GM18498 (cell line): ENCODE results near the gene JDP2.
A peak's percentile ranks its signal among the peaks of the same experiment; 100 is the strongest.

Experiments used
- ATAC-seq: cut with Tn5 transposase; IDR thresholded peaks from one replicate; pipeline ENCODE4 v1.9.1; 2021; ENCODE audit warnings: mild to moderate bottlenecking, moderate library complexity; ENCODE audit not compliant: unreplicated experiment

JDP2 gene

DNA sequence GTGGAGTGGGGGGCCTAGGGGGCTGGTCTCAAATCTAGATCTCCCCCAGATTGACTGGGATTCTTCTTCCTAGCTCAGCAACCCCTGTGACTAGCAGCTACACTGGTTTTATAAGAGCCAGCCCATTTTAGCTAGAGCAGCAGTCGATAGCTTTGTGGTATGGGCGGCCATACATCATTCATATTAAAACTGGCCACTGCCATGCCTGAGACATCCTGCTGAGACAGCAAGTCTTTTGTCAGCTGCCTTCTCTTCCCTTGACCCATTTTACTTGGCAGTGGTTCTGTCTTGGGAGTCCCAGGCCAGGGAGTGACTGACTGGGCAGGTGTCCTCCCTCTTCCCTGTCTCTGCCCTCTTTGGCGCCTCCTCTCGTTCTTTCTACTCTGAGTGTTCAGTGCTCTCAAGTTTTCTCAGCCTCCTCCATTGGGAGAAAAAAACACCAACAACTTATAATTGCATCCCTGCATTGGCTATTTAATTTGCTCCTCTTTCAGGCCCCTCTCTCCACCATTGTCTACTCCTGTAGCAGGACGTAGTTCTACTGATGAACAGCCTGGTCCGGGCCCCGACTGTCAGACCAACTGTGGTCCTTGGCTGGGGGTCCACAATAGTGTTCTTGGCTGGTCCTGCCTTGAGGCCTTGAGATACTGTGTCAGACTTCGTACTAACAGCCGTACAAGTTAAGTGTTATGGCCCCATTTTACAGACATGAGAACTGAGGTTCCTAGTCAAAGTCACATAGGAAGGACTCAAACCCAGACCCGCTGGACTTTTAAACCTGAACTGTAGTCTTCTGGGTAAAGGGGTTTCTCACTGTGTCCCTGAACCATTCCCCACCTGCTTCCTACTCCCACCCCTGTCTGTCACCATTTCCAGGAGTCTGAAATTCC is 18.3 kb upstream of the JDP2 start:
- no peak for ATAC-seq

DNA sequence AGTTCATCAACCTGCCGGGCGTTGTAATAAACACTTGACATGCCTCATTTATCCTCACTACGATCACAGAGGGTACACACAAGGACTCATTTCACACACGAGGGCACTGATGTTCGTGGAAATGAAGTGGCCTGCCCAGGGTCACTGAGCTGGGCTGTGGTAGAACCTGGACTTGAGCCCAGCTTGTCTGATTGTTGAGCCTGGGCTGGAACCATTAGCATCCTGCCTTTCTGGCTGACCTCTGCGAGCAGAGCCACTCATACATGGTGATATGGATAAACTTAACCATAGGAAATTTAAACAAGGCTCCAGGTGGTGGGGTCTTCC is 16.6 kb upstream of the JDP2 start:
- ATAC-seq = no peak

DNA sequence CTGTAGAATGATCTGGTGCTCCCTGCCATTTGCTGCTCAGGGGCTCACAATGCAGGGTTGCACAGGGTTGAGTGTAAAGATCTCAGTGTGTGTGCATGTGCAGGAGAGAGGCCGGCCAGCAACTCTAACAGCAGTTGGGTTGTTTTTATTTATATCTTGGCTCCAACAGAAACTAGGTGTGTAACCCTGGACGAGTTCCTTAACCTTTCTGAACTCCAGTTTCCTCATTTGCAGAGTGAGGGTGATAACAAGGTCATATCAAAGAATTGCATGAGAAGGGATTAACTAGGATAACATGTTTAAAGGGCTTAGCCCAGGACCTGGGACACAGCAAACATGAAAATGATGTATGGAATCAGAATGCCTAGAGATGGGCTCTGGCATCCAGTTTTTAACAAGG is 14.8 kb upstream of the JDP2 start:
- no peak for ATAC-seq

DNA sequence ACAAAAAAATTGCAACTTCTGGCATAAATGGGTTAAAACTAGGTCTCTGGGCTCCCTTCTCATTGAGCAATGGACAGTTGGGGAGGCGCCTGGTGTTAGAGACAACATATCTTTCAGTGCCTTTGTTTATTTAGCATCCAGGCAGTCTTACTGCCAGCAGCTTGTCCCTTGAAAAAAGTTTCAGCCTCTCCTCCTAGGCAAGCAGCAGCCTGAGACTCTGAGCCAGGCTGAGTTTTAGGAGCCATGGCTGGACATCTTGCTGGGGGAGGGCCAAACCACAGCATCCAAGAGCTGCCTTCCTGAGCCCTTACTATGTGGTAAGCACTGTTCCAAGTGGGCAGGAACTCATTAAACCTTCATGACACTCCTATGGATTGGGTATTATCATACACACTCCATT is 10.1 kb upstream of the JDP2 start:
- no peak for ATAC-seq

DNA sequence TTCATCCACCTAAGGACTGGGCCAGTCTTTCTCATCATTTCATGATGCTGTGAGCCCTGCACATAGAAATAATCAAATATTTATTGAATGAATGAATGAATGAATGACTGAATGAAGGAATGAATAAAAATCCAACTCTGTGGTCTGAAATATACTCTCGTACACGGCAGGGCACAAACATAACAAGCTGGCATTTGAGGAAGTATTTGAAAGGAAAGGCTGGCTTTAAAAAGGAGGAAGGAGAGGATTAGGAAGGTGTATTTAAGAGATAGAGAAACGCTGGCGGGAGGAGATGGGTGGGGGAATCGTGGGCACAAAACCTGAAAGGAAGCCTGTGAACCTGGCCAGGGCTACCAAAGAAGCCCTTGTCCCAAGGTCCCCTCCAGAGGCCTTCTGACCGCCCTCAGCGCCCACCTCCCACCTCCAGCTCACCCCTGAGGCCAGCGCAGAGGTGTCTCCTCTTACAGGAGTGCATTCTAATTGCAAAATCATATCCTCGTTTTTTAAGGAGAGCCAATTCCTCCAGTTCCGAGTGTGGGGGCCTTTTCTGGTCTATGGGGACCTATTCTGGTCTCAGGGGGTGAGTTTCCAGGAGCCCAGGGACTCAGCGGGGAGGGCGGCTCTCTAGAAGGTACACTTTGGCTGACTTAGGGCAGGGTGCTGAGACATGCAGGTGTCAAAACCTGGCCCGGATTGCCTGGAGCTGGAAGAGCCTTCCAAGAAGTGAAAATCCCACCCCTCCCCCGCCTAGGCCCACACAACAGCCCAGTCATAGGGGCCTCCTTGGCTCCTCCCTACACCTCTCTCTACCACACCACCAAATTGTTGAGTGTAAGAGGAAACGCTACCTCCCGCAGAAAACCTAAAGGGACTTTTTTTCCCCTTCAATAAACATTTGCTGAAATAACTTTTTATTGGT is 8.7 kb upstream of the JDP2 start:
- no peak for ATAC-seq

DNA sequence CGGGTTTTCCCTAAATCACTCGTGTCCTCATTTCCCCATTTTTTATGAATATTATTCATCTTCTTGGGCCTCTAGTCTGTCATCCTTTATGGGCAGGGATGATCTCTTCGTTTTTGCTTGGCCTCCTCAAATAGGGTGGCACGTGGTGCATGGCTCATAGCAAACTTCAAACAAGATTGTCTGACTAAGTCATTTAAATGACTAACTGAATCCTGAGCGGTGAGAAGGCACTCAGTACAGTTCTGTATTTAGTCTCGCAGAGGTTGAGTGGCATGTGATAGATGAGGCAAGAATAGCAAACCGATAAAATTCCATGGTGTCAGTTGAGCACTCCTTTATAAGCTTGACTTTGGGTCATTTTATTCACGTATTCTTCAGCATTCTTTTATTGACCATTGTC is 5.7 kb upstream of the JDP2 start:
- ATAC-seq = no peak

DNA sequence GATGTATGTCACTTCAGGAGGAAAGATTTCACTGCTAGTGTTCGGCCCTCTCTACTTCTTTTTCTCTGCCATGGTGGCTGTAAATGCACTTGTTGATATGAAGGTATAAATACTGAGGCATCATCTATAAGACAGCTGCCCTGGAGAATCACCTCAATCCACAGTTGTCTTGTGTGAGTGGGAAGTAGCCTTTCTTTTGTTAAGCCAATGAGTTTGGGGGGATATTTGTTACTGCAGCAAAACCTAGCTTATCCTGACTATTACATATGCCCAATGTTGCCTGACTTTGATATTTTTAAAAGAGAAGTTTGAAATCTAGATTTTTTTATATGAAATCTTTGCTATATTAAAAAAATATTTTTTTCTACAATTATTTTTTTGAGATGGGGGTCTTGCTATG is 3.3 kb upstream of the JDP2 start:
- no peak for ATAC-seq

DNA sequence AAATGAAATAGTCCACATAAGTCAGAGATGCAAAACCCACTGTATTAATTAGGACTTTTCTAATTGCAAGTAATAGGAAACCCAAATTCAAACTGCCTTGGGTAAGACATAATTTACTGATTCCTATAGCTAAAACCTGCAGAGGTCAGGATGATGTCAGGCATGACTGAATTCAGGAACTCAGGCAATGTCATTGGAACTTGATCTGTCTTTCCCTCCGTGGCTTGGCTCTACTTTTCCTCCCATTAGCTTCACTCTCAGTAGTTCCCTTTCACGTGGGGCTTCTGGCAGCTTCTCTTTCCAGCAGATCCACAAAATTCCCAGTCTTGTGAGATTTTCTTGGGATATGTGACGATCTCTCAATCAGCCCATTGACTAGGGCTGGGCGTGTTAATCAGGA is 2.4 kb upstream of the JDP2 start:
- no peak for ATAC-seq

DNA sequence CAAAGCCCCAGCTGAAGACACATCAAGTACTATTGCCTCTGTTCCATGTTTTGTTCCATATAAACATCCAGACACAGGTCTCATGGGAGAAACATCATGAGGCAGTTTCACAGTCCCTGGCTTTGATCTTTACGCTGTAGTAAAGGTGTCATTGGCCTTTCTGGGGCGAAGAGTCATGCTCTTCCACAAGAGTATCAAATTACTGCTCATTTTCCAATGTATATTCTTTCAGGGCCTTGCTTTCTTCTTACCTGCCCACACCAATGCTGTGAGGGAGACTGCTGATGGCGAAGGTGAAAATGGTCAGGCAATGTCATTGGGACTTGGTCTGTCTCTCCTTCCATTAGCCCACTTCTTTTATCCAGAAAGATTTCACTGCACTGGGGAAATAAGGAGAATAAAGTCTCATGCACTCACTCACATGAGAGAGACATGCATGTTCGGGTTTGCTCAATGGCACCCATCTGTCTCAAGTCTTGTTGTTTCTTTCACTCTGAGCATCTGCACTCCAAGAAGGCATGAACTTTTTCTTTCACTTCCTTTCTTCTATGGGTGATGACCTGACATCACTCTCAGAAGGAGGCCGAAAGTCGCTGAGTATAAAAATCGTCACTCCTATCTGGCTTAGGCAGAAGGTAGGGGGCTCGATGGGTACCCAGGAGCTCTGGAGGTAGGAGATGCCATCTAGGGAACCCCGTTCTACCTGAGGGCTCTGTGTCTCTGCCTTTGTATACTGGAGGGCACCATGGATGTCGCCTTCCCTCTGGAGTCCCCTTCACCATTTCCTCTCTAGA is 1.3 kb upstream of the JDP2 start:
- ATAC-seq = peak; percentile 56

DNA sequence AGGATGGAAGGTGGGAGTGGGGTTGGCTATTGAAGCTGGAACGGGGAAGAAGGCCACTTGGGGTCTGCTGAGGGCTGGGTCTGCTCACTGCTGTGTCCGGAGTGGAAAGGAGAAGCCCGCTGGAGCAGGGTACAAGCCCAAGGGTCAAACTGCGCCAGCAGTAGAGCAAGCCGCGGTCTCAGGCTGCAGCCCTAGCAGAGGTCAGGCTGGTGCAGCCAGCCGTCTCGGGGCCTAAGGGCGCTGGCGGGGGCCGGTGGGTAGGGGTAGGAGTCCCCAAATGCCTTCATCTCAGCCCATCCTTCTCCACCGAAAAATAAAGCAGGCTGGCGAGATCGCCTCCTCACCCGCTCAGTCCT is 718 bp upstream of the JDP2 start:
- peak; percentile 39 for ATAC-seq

DNA sequence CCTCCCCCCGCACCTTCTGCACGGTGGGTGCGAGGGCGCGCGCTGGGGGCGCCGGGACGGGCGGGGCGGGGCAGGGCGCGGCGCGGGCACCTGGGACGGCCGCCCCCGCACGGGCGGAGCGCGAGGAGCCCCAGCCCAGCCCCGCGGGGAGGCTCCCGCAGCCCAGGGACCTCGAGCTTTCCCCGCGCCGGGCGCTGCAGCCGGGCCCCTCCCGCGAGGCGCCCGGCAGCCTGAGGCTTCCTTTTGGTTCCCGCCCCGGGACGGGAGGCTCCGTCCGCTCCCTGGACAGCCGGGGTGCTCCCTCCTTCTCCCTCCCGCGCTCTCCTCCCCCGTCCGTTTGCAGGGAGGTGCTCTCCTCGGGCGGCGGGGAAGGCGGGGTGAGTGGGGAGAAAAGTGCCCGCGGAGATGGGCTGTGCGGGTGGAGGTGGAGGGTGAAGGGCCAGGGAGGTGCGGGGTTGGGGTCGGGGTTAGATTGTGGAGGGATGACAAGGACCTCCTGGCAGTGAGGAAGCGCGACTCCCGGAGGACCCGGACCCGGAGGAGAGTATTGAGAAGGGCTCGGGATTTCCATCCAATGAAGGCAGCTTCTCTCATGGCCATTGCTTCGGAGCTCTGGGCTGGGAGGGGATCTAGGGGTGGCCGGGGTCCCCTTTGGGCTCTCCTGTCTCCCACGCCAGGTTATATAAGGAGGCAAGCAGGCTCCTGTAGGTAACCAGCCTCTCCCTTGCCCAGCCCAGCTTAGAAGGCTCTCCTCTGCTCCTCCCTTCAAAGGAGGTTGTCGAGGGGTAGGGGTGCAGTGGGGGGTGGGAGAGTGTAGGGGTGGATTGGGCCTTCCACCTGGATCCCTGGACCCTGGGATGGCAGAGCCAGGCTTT is 645 bp downstream of the JDP2 start:
- no peak for ATAC-seq

DNA sequence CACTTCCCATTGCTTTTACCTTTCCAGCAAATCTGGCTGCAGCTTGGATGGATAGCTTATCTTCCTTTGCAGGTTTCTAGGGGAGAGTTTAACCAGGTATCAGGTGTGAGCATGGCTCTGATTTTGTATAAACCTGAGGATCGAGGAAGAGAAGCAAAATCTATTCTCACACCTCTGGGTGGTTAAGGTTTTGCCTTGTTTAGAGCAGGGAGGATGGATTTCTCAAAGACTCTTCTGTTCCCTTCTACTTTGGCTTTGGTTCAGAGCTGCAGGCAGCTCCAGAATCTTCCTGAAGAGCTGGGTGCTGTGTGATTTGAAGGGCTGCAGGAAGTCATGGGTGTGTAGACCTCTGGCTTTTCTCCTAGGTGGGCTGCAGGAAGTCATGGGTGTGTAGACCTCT is 1.7 kb downstream of the JDP2 start:
- ATAC-seq = no peak

DNA sequence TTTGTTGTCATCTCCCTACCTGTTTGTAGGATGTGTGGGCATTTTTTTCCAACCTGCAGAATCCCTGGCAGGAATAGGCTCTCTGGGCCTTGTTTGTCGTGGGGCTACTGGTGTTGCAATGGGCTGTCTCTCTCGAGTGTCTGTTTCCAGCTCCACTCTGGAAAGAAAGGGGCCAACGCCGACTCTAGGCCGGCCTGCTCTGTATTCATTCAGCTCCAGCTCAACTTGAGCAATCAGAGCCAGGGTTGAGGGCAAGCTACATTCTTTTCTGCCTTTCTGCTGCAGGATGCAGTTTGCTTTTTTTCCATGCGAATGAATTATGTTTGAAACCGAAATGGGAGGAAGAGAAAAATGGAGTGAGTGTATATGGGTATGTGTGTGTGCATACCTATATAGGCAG is 2.3 kb downstream of the JDP2 start:
- ATAC-seq = no peak

DNA sequence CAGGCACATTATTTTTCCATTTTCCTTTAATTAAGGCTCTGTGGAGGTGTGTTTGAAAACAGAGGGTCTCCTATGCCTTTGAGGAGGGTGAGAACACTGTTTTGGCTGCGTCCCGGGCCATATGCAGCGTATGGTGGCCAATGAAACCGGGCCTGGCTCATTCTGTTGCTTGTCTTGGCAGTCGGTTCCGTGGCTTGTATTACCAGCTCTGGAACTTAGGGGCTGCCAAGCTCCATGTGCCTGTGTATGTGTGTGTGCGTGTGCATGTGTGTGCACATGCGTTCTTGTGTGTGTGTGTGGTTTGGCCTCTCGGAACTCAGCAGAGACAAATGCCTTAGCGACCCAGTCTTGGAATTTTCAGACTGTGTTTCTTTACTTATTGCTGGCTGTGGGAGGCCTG is 2.7 kb downstream of the JDP2 start:
- ATAC-seq = no peak

DNA sequence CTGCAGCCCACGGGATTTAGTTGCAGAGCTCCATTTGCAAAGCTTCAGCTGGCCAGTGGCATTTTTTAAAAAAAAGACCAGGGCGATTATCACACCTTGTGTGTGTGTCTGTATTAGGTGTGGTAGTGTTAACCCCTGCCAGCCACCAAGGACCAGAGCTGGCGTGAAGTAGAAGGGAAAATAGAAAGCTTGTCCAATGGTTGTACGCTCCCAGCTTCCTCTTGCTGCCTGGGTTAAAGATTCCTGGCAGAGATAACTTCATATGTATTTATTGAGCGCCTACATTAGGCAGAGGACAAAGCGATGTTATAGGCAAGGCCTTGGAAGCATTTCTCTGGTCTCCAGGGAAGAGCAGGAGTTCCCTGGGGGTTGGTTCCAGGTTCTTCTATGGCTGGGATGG is 3.2 kb downstream of the JDP2 start:
- ATAC-seq = no peak

DNA sequence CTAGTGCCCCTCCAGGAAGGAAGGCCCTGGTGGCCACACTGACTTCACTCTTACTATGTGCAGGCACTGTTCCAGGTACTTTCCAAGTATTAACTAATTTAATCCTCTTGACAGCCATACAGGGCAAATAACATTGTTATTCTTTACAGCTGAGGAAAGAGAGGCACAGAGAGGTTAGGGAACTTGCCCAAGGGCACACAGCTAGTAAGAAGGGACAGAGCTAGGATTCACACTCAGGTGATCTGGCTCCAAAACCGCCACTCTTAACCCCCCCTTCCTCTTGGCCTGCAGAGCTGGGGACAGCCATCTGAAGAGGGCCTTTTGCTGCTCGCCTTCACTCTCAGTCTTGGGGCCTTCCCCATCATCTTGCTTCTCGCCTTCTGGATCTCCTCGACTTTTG is 4.0 kb downstream of the JDP2 start:
- no peak for ATAC-seq

DNA sequence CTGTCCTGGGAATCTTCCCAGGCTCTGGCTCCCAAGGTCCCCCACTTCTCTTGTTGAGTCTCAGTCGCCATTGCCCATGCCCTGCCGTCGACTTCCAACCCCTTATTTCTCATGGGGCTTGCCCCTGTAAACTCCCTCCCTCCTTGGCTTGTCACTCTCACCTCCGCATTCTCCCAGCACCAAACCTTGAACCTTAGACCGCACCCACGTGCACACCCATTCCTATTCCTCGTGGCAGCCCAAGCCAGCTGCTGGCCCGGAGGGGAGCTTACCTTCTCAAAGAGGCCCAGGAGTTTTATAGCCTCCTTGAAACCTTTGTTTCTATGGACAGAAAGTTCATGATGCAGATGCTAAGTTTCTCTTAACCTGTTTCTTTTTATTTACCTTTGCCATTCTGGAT is 4.6 kb downstream of the JDP2 start:
- ATAC-seq = no peak

DNA sequence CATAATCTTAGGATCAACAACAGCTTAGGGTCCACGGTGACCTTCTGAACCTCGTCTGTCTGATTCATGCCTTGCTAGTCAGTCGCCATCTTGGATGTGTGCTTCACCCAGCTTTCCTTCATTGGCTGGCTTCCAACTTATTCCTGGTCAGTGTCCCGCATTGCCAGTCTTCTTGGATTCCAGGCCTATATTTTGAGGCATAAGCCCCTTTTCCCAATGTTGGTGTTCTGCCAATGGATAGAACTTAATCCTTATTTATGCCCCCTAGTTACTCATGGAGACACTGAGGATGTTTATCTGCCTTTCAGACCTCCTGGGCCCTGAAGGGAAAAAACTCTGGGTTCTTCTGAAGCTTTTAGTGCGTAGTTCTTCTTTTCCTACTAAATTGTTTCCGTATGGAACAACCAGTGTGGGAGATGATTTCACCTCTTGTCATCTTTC is 5.8 kb downstream of the JDP2 start:
- ATAC-seq = no peak

DNA sequence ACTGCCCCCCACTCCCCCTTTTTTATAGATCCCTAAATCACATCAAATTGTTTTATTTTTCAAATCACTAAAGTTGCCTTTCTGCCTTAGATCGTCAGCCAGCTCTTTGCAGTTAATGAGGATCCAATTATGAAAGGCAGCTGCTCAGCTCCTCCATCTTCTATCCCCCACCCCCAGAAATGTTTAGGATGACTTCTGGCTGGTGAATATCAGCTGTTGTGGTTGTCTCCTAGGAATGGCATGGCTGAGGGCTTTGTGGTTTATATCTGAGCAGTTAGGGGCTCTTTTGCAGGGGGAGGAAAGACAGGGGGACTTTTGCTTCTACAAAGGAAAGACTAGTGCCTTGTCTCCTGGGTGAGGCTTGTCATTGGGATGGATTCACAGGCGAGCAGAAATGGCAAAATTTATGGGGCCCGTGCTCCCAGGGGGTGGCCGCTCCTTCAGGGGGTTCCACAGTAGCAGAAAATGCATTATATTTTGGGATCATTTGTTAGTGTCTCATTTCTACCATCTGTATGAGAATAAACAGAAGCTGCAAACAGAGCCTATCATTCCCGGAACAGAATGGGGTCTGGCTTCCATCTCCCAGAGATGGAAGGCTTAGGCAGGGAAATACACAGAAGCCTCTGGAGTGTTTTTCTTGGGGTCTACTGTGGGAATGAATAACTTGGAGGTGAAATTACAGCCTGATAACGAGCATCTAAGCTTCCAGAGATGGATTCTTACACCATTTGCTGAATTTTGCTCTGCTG is 6.5 kb downstream of the JDP2 start:
- no peak for ATAC-seq

DNA sequence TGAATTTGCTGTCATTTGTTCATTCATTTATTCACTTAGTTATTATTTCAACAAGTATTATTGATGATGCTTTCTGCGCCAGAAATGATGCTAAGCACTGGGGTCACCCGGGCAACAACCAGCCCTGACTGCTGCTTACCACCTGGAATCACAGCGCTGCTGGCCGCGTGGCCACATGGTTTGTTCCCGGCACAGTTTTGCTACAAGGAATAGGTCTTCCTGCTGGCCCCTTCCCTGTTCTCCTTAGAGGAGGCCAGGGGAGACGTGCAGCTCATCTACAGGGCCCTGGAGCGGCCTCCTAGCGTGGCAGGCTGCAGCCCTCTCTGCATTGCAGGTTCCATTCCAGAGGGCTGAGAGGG is 7.0 kb downstream of the JDP2 start:
- ATAC-seq = no peak
